Retinal pigment epithelial cell (primary cell): ENCODE results near the gene PDE4D.
A peak's percentile ranks its signal among the peaks of the same experiment; 100 is the strongest.

Source experiments
- DNase-seq: peaks from one replicate; pipeline ENCODE4 v3.0.0-alpha.2; 2010; ENCODE audit warnings: low read depth
- H3K4me3 ChIP-seq: 2 replicates; pipeline ENCODE4 v1.5.1; 2011; ENCODE audit warnings: mild to moderate bottlenecking, low read length, control low read depth, moderate library complexity
- TF ChIP-seq, protein P1 (sequence below): conservative IDR thresholded peaks from 2 replicates; pipeline ENCODE4 v1.5.1; 2011; ENCODE audit warnings: low read depth, low read length, control low read depth, inconsistent platforms

PDE4D gene

GRCh38 chr5:59100875-59101274 is 792.7 kb downstream of the PDE4D start:
- TF ChIP-seq, protein P1, sequence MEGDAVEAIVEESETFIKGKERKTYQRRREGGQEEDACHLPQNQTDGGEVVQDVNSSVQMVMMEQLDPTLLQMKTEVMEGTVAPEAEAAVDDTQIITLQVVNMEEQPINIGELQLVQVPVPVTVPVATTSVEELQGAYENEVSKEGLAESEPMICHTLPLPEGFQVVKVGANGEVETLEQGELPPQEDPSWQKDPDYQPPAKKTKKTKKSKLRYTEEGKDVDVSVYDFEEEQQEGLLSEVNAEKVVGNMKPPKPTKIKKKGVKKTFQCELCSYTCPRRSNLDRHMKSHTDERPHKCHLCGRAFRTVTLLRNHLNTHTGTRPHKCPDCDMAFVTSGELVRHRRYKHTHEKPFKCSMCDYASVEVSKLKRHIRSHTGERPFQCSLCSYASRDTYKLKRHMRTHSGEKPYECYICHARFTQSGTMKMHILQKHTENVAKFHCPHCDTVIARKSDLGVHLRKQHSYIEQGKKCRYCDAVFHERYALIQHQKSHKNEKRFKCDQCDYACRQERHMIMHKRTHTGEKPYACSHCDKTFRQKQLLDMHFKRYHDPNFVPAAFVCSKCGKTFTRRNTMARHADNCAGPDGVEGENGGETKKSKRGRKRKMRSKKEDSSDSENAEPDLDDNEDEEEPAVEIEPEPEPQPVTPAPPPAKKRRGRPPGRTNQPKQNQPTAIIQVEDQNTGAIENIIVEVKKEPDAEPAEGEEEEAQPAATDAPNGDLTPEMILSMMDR, result no peak

GRCh38 chr5:59099995-59100345 is 793.6 kb downstream of the PDE4D start:
- no peak overlapping the region for H3K4me3 ChIP-seq
- TF ChIP-seq, protein P1, result no peak
- DNase-seq, result no peak

More at GRCh38 chr5:59100875-59101274, 792.7 kb downstream of the PDE4D start:
- no peak overlapping the region for H3K4me3 ChIP-seq
- DNase-seq, result no peak

DNA sequence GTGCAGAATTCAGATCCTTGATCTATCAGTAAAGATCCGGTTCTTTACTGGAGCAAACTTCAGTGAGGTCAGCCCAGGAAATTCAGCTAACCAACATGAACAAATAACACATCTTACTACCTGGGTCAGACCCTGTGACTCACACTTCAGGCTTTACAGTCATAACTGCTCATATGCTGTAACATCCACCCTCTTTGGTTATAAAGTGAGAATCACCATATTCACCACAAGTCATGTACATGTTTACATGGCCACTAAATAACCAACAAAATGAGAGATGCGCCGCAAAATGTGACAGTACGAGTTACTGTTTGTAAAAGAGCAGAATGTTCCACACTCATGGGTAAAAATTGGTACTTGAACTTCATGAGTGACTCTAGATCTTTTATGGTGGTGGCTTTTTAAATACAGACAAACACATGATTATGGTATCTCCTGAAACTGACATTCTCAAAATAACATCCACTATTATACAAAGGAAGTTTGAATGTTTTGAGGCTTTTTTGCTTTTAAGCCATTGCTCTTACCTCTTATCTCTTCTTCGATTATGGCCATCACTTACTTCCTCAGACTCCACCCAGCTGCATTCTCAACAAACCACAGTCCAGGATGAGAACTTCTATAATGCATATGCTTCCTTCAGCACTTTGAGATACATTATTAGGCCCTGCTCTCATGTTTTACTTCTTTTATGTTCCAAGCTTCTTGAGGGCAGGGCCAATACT is 794.1 kb downstream of the PDE4D start:
- H3K4me3 ChIP-seq, result no peak overlapping the region
- TF ChIP-seq, protein P1, result no peak
- DNase-seq, result peak; percentile 48

DNA sequence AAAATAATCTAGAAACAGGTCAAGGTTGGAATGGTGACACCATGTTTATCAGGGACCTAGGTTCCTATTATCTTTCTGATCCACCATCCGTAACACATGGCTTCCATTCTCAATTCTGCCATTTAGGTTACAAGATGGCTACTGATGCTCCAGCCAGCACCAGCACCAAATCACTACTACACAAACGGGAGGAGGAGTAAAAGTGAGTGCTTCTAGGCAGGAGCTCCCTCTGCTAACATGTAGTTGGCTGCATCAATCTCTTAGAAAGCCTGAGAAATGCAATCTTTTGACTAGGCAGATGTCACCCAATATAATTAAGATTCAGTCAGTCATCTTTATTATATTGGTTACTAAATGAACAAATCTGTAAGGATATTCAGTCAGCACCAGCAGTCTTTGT is 794.8 kb downstream of the PDE4D start:
- TF ChIP-seq, protein P1, result no peak
- no peak for DNase-seq
- H3K4me3 ChIP-seq, result no peak overlapping the region

DNA sequence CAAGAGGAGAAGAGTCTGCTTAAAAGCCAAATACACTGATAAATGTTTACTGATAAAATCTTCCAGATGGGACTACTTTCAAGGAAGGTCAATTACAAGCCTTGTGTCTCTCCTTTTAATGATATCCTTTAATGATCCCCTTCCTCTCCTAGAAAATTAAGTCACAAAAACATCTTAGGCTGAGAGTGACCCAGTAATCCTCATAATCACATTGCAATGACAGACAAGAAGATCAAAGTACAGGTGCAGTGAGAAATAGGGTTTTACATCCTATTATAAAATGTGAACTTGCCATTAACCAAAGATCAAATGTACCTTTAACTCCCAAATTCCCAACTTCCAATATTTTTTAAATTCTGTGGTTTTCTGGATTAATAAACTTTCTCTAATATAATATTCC is 795.8 kb downstream of the PDE4D start:
- TF ChIP-seq, protein P1, result no peak
- H3K4me3 ChIP-seq, result no peak overlapping the region
- DNase-seq, result no peak

GRCh38 chr5:59097116-59097515 is 796.4 kb downstream of the PDE4D start:
- TF ChIP-seq, protein P1, result no peak
- DNase-seq, result no peak
- no peak overlapping the region for H3K4me3 ChIP-seq

GRCh38 chr5:59095480-59095879 is 798.0 kb downstream of the PDE4D start:
- DNase-seq, result no peak
- TF ChIP-seq, protein P1, result no peak

More at GRCh38 chr5:59095480-59095879, 798.0 kb downstream of the PDE4D start:
- no peak overlapping the region for H3K4me3 ChIP-seq
